ENCODE measurements around the gene THSD7B. TPM values are rescaled to one million over a fixed set of nuclear protein-coding genes. Genes with fewer than 3 reads are reported as not detected.

THSD7B gene
- total RNA-seq, 1 donor from 2014 or later: not detected

GRCh38 chr2:137251045-137251444, 485.7 kb downstream of the THSD7B start:
- Mint-ChIP-seq H3K9me3 (no peaks in the 10 kb centered on the region), H3K27ac (no peak overlapping the region), H3K36me3 (ENCODE audit: low read depth) (no peaks in the 10 kb centered on the region), H3K4me1 (ENCODE audit: low read depth) (no peaks in the 10 kb centered on the region), H3K4me3 (no peak overlapping the region), H3K27me3 (ENCODE audit: insufficient read depth) (no peaks in the 10 kb centered on the region)
- DNase-seq (ENCODE audit: low spot score): no peak
- intact Hi-C loops (cut with micrococcal nuclease): no loop called here

- Mint-ChIP-seq H3K27me3 (ENCODE audit: insufficient read depth) (no peaks in the 10 kb centered on the region), H3K4me3 (no peak overlapping the region), H3K4me1 (ENCODE audit: low read depth) (no peaks in the 10 kb centered on the region), H3K27ac (no peak overlapping the region), H3K9me3 (no peaks in the 10 kb centered on the region), H3K36me3 (ENCODE audit: low read depth) (no peaks in the 10 kb centered on the region)
- intact Hi-C loops (cut with micrococcal nuclease): no loop called here
- no peak for DNase-seq (ENCODE audit: low spot score)
Observed at GRCh38 chr2:137252934-137253333, 487.6 kb downstream of the THSD7B start.

- Mint-ChIP-seq H3K36me3 (ENCODE audit: low read depth) (no peaks in the 10 kb centered on the region), H3K9me3 (no peaks in the 10 kb centered on the region), H3K27ac (no peak overlapping the region), H3K27me3 (ENCODE audit: insufficient read depth) (no peaks in the 10 kb centered on the region), H3K4me3 (no peak overlapping the region), H3K4me1 (ENCODE audit: low read depth) (no peaks in the 10 kb centered on the region)
- DNase-seq (ENCODE audit: low spot score): no peak
- intact Hi-C loops (cut with micrococcal nuclease): no loop called here
Observed at GRCh38 chr2:137254052-137254451, 488.7 kb downstream of the THSD7B start.

- DNase-seq (ENCODE audit: low spot score): no peak
- H3K4me3 Mint-ChIP-seq: no peak overlapping the region
- H3K4me1 Mint-ChIP-seq (ENCODE audit: low read depth): no peaks in the 10 kb centered on the region
- no peaks in the 10 kb centered on the region for H3K27me3 Mint-ChIP-seq (ENCODE audit: insufficient read depth)
- H3K9me3 Mint-ChIP-seq: no peaks in the 10 kb centered on the region
- no peak overlapping the region for H3K27ac Mint-ChIP-seq
- no peaks in the 10 kb centered on the region for H3K36me3 Mint-ChIP-seq (ENCODE audit: low read depth)
- intact Hi-C loops (cut with micrococcal nuclease): no loop called here
Observed at GRCh38 chr2:137255345-137255744, 490.0 kb downstream of the THSD7B start.

- no peak overlapping the region for H3K4me3 Mint-ChIP-seq
- no peaks in the 10 kb centered on the region for H3K36me3 Mint-ChIP-seq (ENCODE audit: low read depth)
- no peaks in the 10 kb centered on the region for H3K27me3 Mint-ChIP-seq (ENCODE audit: insufficient read depth)
- DNase-seq (ENCODE audit: low spot score): no peak
- no peak overlapping the region for H3K27ac Mint-ChIP-seq
- no peaks in the 10 kb centered on the region for H3K9me3 Mint-ChIP-seq
- H3K4me1 Mint-ChIP-seq (ENCODE audit: low read depth): no peaks in the 10 kb centered on the region
- intact Hi-C loops (cut with micrococcal nuclease): no loop called here
Observed at GRCh38 chr2:137255990-137256389, 490.6 kb downstream of the THSD7B start.

GRCh38 chr2:137261881-137262585, 496.7 kb downstream of the THSD7B start:
- intact Hi-C loops (cut with micrococcal nuclease): no loop called here
- no peaks in the 10 kb centered on the region for H3K27me3 Mint-ChIP-seq (ENCODE audit: insufficient read depth)
- H3K27ac Mint-ChIP-seq: no peak overlapping the region

GRCh38 chr2:137262594-137262993, 497.2 kb downstream of the THSD7B start:
- Mint-ChIP-seq H3K4me1 (ENCODE audit: low read depth) (no peaks in the 10 kb centered on the region), H3K36me3 (ENCODE audit: low read depth) (no peaks in the 10 kb centered on the region), H3K27me3 (ENCODE audit: insufficient read depth) (no peaks in the 10 kb centered on the region), H3K27ac (no peak overlapping the region), H3K4me3 (no peak overlapping the region), H3K9me3 (no peaks in the 10 kb centered on the region)
- DNase-seq (ENCODE audit: low spot score): no peak
- intact Hi-C loops (cut with micrococcal nuclease): no loop called here

More at GRCh38 chr2:137261881-137262585, 496.7 kb downstream of the THSD7B start:
- no peaks in the 10 kb centered on the region for H3K9me3 Mint-ChIP-seq
- H3K4me3 Mint-ChIP-seq: no peak overlapping the region
- DNase-seq (ENCODE audit: low spot score): no peak
- no peaks in the 10 kb centered on the region for H3K36me3 Mint-ChIP-seq (ENCODE audit: low read depth)
- H3K4me1 Mint-ChIP-seq (ENCODE audit: low read depth): no peaks in the 10 kb centered on the region

- H3K36me3 Mint-ChIP-seq (ENCODE audit: low read depth): no peaks in the 10 kb centered on the region
Observed at GRCh38 chr2:137287913-137288639, 522.7 kb downstream of the THSD7B start.

GRCh38 chr2:137291836-137292570, 526.7 kb downstream of the THSD7B start:
- intact Hi-C loops (cut with micrococcal nuclease): no loop called here
- Mint-ChIP-seq H3K27me3 (ENCODE audit: insufficient read depth) (no peaks in the 10 kb centered on the region), H3K4me1 (ENCODE audit: low read depth) (no peaks in the 10 kb centered on the region), H3K27ac (no peak overlapping the region), H3K9me3 (no peaks in the 10 kb centered on the region), H3K4me3 (no peak overlapping the region), H3K36me3 (ENCODE audit: low read depth) (no peaks in the 10 kb centered on the region)
- no peak for DNase-seq (ENCODE audit: low spot score)

More at GRCh38 chr2:137287913-137288639, 522.7 kb downstream of the THSD7B start:
- Mint-ChIP-seq H3K4me3 (no peak overlapping the region), H3K9me3 (peaks cover 7% of the 10 kb centered on the region), H3K27ac (no peak overlapping the region), H3K4me1 (ENCODE audit: low read depth) (no peaks in the 10 kb centered on the region), H3K27me3 (ENCODE audit: insufficient read depth) (no peaks in the 10 kb centered on the region)
- intact Hi-C loops (cut with micrococcal nuclease): no loop called here
- no peak for DNase-seq (ENCODE audit: low spot score)

- Mint-ChIP-seq H3K4me1 (ENCODE audit: low read depth) (no peaks in the 10 kb centered on the region), H3K27ac (no peak overlapping the region), H3K9me3 (no peaks in the 10 kb centered on the region), H3K4me3 (no peak overlapping the region), H3K27me3 (ENCODE audit: insufficient read depth) (no peaks in the 10 kb centered on the region), H3K36me3 (ENCODE audit: low read depth) (no peaks in the 10 kb centered on the region)
- intact Hi-C loops (cut with micrococcal nuclease): no loop called here
- DNase-seq (ENCODE audit: low spot score): no peak
Observed at GRCh38 chr2:137298377-137298776, 533.0 kb downstream of the THSD7B start.

- H3K27me3 Mint-ChIP-seq (ENCODE audit: insufficient read depth): no peaks in the 10 kb centered on the region
- no peak for DNase-seq (ENCODE audit: low spot score)
- intact Hi-C loops (cut with micrococcal nuclease): no loop called here
- no peaks in the 10 kb centered on the region for H3K9me3 Mint-ChIP-seq
- no peaks in the 10 kb centered on the region for H3K4me1 Mint-ChIP-seq (ENCODE audit: low read depth)
- H3K36me3 Mint-ChIP-seq (ENCODE audit: low read depth): no peaks in the 10 kb centered on the region
- H3K4me3 Mint-ChIP-seq: no peak overlapping the region
- H3K27ac Mint-ChIP-seq: no peak overlapping the region
Observed at GRCh38 chr2:137300987-137301386, 535.6 kb downstream of the THSD7B start.

GRCh38 chr2:137302957-137303356, 537.6 kb downstream of the THSD7B start:
- H3K4me1 Mint-ChIP-seq (ENCODE audit: low read depth): no peaks in the 10 kb centered on the region

GRCh38 chr2:137316075-137316474, 550.7 kb downstream of the THSD7B start:
- intact Hi-C loops (cut with micrococcal nuclease): no loop called here
- Mint-ChIP-seq H3K27ac (no peak overlapping the region), H3K9me3 (peaks cover 3% of the 10 kb centered on the region), H3K4me1 (ENCODE audit: low read depth) (no peaks in the 10 kb centered on the region), H3K27me3 (ENCODE audit: insufficient read depth) (no peaks in the 10 kb centered on the region), H3K4me3 (no peak overlapping the region), H3K36me3 (ENCODE audit: low read depth) (no peaks in the 10 kb centered on the region)
- DNase-seq (ENCODE audit: low spot score): no peak

More at GRCh38 chr2:137302957-137303356, 537.6 kb downstream of the THSD7B start:
- H3K4me3 Mint-ChIP-seq: no peak overlapping the region
- intact Hi-C loops (cut with micrococcal nuclease): no loop called here
- no peaks in the 10 kb centered on the region for H3K27me3 Mint-ChIP-seq (ENCODE audit: insufficient read depth)
- H3K36me3 Mint-ChIP-seq (ENCODE audit: low read depth): no peaks in the 10 kb centered on the region
- no peak for DNase-seq (ENCODE audit: low spot score)
- no peak overlapping the region for H3K27ac Mint-ChIP-seq
- H3K9me3 Mint-ChIP-seq: no peaks in the 10 kb centered on the region

Data from activated T-helper 1 cell treated with anti-CD3 and anti-CD28 coated beads, Interleukin-12 subunit alpha, Interleukin-12 subunit beta, Interleukin-2, Interleukin-4 antibody, amounts not matched to agents 30 ng/mL and 10 ng/mL and 1 ng/mL, durations not matched to agents 14 hours and 24 hours and 36 hours (primary cell).